Muscle of leg (tissue), 11 donors: ENCODE data around the gene MTMR4. TPM values are rescaled to one million over a fixed set of nuclear protein-coding genes. Genes with fewer than 3 reads are reported as not detected.
A peak's percentile ranks its signal among the peaks of the same experiment; 100 is the strongest.
"Not testable (repeated sequence)": the region's sequence is repeated elsewhere in the genome, so short reads cannot be mapped to it uniquely, and the experiment has no call there.

Experiments used
- DNase-seq: peaks from one replicate; pipeline ENCODE4 v3.0.0; 2013
- H3K27ac ChIP-seq: one replicate; pipeline ENCODE4 v1.5.1; 2013; ENCODE audit warnings: mild to moderate bottlenecking, low read length, control low read depth
- H3K27me3 ChIP-seq: one replicate; pipeline ENCODE4 v1.6.1; 2013; ENCODE audit warnings: low read length; ENCODE audit not compliant: control insufficient read depth, insufficient read depth
- H3K36me3 ChIP-seq: one replicate; pipeline ENCODE4 v1.6.1; 2013; ENCODE audit warnings: low read length; ENCODE audit not compliant: control insufficient read depth, insufficient read depth
- H3K4me1 ChIP-seq: one replicate; pipeline ENCODE4 v1.6.1; 2013; ENCODE audit warnings: low read length; ENCODE audit not compliant: control insufficient read depth, insufficient read depth
- H3K4me3 ChIP-seq: one replicate; pipeline ENCODE4 v1.5.1; 2013; ENCODE audit warnings: low read length, control low read depth
- H3K9me3 ChIP-seq: replicated peaks from 2 replicates; pipeline ENCODE4 v1.6.1; 2013; ENCODE audit warnings: low read depth, low read length; ENCODE audit not compliant: control insufficient read depth
- WGBS: methylation state at CpG from one replicate; pipeline ENCODE4 v1.1.5; 2013; ENCODE audit warnings: missing lambda C conversion rate; ENCODE audit not compliant: insufficient coverage; 5-methylcytosine and 5-hydroxymethylcytosine counted together
- polyA plus RNA-seq, 8 donors: library from polyadenylated mRNA; unstranded; fragments of 120-200 nt; gene quantifications; one replicate each; pipeline versions ENCODE4 v1.2.1 to v1.2.3, GENCODE V29; 2013; ENCODE audit warnings: inconsistent platforms in 1 of 8, low replicate concordance in 1 of 8; ENCODE audit not compliant: insufficient read length in 8 of 8, insufficient read depth in 1 of 8
- total RNA-seq: library from RNA; stranded (reverse); fragments of 120-200 nt; gene quantifications from one replicate; pipeline ENCODE4 v1.2.4, GENCODE V29; 2013

MTMR4 gene
- total and polyA plus RNA-seq, 9 donors: 17.4 to 23.7 (median 19.3) TPM

GRCh38 chr17:58498177-58498828 is 16.1 kb downstream of the MTMR4 start:
- WGBS: 100% methylated on average over 5 of the region's 6 CpGs
- peaks cover 62% of the 10 kb centered on the region for H3K36me3 ChIP-seq
- H3K27me3 ChIP-seq: no peaks in the 10 kb centered on the region

GRCh38 chr17:58493506-58493905 is 20.9 kb downstream of the MTMR4 start:
- Histone ChIP-seq H3K9me3 (peaks cover under 1% of the 10 kb centered on the region), H3K4me1 (no peaks in the 10 kb centered on the region), H3K36me3 (peaks cover 69% of the 10 kb centered on the region), H3K27me3 (no peaks in the 10 kb centered on the region), H3K27ac (no peak overlapping the region), H3K4me3 (no peak overlapping the region)
- 100% methylated on average over 1 of the region's 4 CpGs for WGBS
- no peak for DNase-seq

More at GRCh38 chr17:58498177-58498828, 16.1 kb downstream of the MTMR4 start:
- H3K4me3 ChIP-seq: no peak overlapping the region
- DNase-seq: no peak
- no peak overlapping the region for H3K27ac ChIP-seq
- no peaks in the 10 kb centered on the region for H3K4me1 ChIP-seq
- H3K9me3 ChIP-seq: no peaks in the 10 kb centered on the region

- WGBS: 97% methylated on average over 6 of the region's 11 CpGs
- H3K27ac ChIP-seq: no peak overlapping the region
- DNase-seq: no peak
- no peaks in the 10 kb centered on the region for H3K4me1 ChIP-seq
- H3K4me3 ChIP-seq: no peak overlapping the region
- H3K27me3 ChIP-seq: no peaks in the 10 kb centered on the region
- peaks cover 2% of the 10 kb centered on the region for H3K9me3 ChIP-seq
- peaks cover 67% of the 10 kb centered on the region for H3K36me3 ChIP-seq
Measured at GRCh38 chr17:58492238-58493121, 22.0 kb downstream of the MTMR4 start.

GRCh38 chr17:58491510-58492045 is 22.9 kb downstream of the MTMR4 start:
- H3K9me3 ChIP-seq: peaks cover 2% of the 10 kb centered on the region
- H3K27ac ChIP-seq: no peak overlapping the region
- H3K4me1 ChIP-seq: no peaks in the 10 kb centered on the region
- 79% methylated on average over 2 of the region's 6 CpGs for WGBS
- no peaks in the 10 kb centered on the region for H3K27me3 ChIP-seq
- peaks cover 64% of the 10 kb centered on the region for H3K36me3 ChIP-seq
- no peak overlapping the region for H3K4me3 ChIP-seq
- DNase-seq: no peak

GRCh38 chr17:58488428-58488890 is 26.0 kb downstream of the MTMR4 start:
- peaks cover 37% of the 10 kb centered on the region for H3K36me3 ChIP-seq
- WGBS: 80% methylated on average over 24 of the region's 26 CpGs
- no peak overlapping the region for H3K27ac ChIP-seq
- DNase-seq: no peak
- no peak overlapping the region for H3K4me3 ChIP-seq
- H3K4me1 ChIP-seq: no peaks in the 10 kb centered on the region
- no peaks in the 10 kb centered on the region for H3K27me3 ChIP-seq
- H3K9me3 ChIP-seq: peaks cover 2% of the 10 kb centered on the region

GRCh38 chr17:58487589-58488427 is 26.6 kb downstream of the MTMR4 start, which contains the start of gene HSF5:
HSF5 (minus strand) TSS chr17:58488408; CDS start chr17:58488274, 134 bp downstream.
- H3K4me3 ChIP-seq: peak within 1 kb of the TSS; percentile 8

GRCh38 chr17:58484600-58484999 is 29.8 kb downstream of the MTMR4 start:
- Histone ChIP-seq H3K4me1 (no peaks in the 10 kb centered on the region), H3K4me3 (no peak overlapping the region), H3K27ac (no peak overlapping the region), H3K36me3 (peaks cover 7% of the 10 kb centered on the region), H3K9me3 (peaks cover 2% of the 10 kb centered on the region), H3K27me3 (no peaks in the 10 kb centered on the region)
- DNase-seq: no peak
- WGBS: no CpG with 5 or more reads among the region's 3 CpGs

More at GRCh38 chr17:58487589-58488427, 26.6 kb downstream of the MTMR4 start, which contains the start of gene HSF5:
- DNase-seq: peak; percentile 34
- Histone ChIP-seq H3K27me3 (no peaks in the 10 kb centered on the region), H3K27ac (no peak within 1 kb of the TSS), H3K4me1 (no peaks in the 10 kb centered on the region), H3K36me3 (peaks cover 31% of the 10 kb centered on the region), H3K9me3 (peaks cover 2% of the 10 kb centered on the region)
- WGBS: 30% methylated on average over 88 of the region's 98 CpGs

- not testable (repeated sequence) for H3K27ac ChIP-seq, H3K36me3 ChIP-seq, DNase-seq, H3K27me3 ChIP-seq, H3K9me3 ChIP-seq, H3K4me1 ChIP-seq, H3K4me3 ChIP-seq
- 100% methylated on average over 1 of the region's 5 CpGs for WGBS
Measured at GRCh38 chr17:58481798-58482197, 32.6 kb downstream of the MTMR4 start.

- Histone ChIP-seq H3K9me3 (no peaks in the 10 kb centered on the region), H3K27ac (no peak overlapping the region), H3K27me3 (no peaks in the 10 kb centered on the region), H3K4me1 (no peaks in the 10 kb centered on the region), H3K4me3 (no peak overlapping the region), H3K36me3 (no peaks in the 10 kb centered on the region)
- no peak for DNase-seq
- 89% methylated on average over 1 of the region's 6 CpGs for WGBS
Measured at GRCh38 chr17:58480090-58480489, 34.3 kb downstream of the MTMR4 start.
